Measurements from ENCODE around the gene ZFPM1.
"Not testable (repeated sequence)": the region's sequence is repeated elsewhere in the genome, so short reads cannot be mapped to it uniquely, and the experiment has no call there.

The ZFPM1 gene

DNA sequence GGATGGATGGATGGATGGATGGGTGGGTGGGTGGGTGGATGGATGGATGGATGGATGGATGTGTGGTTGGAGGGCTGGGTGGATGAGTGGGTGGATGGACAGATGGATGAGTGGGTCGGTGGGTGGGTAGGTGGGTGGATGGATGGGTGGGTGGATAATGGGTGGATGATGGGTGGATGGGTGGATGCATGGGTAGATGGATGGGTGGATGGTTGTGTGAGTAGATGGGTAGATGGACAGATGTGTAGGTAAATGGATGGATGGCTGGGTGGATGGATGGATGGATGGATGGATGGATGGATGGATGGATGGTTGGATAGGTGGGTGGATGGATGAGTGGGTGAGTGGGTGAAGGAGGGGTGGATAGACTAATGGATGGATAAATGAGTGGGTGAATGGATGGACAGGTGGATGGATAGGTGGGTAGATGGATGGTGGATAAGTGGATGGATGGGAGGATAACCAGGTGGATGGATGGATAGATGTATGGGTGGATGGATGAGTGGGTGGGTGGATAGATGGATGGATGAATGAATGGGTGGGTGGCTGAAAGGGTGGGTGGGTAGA is 64.2 kb downstream of the ZFPM1 start:
- not testable (repeated sequence) for DNase-seq

DNA sequence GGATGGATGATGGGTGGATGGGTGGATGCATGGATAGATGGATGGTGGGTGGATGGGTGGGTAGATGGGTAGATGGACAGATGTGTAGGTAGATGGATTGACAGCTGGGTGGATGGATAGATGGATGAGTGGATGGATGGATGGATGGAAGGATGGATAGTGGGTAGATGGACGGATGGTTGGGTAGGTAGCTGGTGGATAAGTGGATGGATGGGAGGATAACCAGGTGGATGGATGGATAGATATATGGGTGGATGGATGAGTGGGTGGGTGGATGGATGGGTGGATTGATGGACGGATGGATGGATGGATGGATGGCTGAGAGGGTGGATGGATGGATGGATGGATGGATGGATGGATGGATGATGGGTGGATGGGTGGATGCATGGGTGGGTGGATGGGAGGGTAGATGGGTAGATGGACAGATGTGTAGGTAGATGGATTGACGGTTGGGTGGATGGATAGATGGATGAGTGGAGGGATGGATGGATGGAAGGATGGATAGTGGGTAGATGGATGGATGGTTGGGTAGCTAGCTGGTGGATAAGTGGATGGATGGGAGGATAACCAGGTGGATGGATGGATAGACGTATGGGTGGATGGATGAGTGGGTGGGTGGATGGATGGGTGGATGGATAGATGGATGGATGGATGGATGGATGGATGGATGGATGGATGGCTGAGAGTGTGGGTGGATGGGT is 65.5 kb downstream of the ZFPM1 start:
- DNase-seq, result not testable (repeated sequence)

DNA sequence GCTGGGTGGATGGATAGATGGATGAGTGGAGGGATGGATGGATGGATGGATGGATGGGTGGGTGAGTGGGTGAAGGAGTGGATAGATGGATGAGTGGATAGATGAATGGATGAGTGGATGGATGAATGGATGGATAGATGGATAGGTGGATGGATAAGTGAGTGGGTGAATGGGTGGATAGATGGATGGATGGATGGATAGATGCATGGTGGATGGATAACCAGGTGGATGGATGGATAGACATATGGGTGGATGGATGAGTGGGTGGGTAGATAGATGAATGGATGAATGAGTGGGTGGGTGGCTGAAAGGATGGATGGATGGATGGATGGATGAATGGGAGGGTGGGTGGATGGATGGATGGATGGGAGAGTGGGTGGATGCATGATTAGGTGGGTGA is 66.2 kb downstream of the ZFPM1 start:
- DNase-seq, result no peak

DNA sequence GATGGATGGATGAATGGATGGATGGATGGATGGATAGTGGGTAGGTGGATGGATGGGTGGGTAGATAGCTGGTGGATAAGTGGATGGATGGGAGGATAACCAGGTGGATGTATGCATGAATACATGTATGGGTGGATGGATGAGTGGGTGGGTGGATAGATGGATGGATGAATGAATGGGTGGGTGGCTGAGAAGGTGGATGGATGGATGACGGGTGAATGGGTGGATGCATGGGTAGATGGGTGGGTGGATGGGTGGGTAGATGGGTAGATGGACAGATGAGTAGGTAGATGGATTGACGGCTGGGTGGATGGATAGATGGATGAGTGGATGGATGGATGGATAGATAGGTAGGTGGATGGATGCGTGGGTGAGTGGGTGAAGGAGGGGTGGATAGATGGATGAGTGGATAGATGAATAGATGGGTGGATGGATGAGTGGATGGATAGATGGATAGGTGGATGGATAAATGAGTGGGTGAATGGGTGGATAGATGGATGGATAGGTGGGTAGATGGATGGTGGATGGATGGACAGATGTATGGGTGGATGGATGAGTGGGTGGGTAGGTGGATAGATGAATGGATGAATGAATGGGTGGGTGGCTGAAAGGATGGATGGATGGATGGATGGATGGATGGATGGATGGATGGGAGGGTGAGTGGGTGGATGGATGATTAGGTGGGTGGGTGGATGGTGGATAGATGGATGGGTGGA is 67.0 kb downstream of the ZFPM1 start:
- DNase-seq, result no peak

DNA sequence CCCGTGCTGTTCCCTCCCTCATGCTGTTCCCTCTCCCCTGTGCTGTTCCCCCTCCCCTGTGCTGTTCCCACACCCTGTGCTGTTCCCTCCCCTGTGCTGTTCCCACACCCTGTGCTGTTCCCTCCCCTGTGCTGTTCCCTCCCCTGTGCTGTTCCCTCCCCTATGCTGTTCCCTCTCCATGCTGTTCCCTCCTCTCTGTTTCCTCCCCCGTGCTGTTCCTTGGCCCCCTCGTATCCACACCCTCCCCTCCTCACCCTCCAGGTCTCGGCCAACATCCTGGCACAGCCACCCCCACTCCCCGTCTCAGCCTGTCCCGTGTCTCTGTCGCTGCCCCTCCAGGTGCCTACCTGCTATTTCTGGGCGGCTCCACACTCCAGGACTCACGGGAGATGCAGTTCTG is 68.6 kb downstream of the ZFPM1 start:
- DNase-seq, result no peak

DNA sequence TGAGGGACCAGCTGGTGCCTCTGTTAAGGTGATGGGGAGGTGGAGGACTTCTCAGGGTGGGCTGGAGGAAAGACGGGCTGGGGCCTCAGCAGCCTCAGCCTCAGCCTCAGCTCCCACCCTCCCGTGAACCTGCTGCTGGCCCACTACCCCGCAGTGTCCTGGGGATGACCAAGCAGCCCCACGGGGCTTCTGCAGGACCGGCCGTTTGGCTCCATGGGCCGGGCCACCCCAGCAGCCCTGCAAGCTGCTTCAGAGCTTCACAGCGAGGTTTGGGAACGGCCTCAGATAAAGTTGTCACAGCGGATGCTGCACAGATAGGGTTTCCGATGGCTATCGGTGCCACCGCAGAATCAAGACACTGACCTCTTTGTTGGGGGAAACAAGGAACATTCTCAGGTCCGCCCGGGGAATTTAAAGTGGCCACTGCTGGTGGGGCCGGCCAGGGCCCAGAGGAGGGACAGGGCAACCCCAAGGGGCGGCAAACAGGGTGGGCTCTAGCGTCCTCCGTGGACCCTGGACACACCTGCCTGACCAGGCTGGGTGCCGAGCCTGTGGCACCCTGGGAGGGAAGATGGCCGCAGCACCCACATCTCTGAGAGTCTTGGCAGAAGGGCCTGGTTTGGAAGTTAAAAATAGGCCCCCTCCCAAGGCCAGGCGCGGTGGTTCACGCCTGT is 69.3 kb downstream of the ZFPM1 start:
- DNase-seq, result no peak

DNA sequence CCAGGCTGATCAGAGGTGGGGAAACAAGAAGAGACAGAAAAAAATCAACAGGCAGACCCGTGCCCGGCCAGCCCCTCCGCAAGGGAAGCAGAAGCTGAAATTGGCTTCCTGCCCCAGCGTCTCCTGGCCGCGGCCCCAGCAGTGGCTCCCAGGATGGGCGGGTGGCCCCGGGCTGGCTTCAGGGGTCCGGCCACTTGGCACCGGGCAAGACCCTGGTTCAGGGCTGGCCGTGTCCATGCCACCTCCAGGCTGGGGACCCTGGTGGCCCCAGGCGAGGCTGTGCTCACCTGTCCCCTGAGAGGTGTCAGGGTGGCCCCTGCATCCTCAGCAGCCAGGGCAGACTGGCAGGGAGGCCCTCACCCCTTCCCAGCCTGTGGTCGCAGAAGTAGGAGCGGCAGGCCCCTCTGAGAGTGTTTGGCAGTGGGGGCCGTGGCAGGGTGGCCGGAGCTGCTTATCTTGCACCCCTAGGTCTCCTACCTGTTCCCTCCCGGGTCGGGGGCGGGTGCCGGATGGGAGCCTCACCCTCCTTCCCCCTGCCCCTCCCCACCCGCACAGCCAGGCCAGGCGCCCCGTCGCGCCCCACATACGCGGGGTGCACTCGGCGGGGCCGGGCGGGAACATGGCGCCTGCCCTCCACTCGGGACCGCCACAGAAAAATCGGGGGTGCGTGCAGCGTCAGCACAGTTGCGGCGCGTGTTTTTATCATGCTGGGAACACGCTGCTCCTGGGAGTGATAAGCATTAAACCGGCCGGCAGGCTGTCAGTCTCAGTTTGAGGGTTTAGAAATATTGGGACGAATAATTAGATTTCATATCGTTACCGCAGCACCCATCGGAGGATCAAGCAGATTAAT is 70.5 kb downstream of the ZFPM1 start:
- DNase-seq, result no peak

DNA sequence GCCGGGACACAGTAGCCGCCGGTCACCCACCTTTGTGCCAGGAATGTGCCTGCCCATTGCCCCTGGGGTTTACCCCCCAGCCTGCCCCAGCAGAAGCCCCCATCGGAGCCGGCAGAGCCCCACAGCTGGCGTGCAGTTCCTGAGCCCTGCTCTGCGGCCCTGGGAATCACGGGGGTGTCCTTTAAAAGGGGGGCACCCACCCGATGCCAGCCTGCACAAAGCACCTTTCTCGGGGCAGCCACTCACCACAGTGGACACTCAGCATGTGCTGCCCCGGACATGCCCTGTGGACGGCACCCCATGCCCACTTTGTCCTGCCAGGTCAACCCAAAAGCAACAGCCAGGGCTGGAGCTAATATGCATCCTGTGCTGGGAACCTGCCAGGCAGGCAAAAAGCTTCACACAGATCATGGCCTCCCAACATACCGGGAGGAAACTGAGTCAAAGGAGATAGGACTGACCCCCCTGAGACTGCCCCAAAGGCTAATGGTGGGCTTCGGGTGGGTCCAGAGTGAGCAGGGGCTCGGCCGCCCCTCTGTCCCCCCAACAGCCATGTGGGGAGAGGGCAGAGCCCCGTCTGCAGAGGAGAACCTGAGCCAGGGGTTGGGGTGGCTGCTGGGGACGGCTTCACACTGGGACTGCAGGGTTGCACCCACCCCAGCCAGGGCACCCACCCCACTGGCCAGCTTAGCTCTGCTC is 71.3 kb downstream of the ZFPM1 start:
- DNase-seq, result no peak

DNA sequence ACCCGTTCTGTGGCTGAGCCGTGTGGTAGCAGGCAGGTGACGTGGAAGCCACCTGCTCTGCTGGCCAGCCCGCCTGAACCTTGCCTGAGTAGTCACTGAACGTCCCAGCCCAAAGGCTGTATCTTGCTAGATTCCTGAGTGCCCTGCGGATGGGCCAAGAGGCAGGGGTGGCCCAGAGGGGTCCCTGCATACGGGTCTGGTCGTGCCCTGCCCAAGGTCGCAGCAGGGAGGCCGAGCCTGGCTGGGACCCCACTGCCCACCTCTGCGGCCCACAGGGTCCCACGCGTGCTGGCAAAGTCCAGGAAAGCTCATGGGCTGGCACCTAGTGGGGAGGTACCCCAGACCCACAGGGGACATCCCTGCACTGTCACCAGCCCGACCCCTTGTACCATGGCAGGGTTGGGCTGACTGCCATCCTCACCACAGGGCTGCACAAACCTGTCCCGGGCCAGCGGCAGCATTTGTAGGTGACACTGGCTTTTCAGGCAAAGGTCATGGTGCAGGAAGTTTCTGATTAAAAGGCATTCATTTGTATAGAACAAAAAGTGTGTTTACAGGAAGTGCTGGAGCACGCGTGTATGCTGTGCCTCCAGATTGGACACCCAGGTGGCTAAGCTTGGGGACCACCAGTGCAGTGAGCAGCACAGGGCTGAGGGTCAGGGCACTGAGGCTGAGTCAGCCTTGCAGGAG is 72.0 kb downstream of the ZFPM1 start:
- DNase-seq, result no peak

DNA sequence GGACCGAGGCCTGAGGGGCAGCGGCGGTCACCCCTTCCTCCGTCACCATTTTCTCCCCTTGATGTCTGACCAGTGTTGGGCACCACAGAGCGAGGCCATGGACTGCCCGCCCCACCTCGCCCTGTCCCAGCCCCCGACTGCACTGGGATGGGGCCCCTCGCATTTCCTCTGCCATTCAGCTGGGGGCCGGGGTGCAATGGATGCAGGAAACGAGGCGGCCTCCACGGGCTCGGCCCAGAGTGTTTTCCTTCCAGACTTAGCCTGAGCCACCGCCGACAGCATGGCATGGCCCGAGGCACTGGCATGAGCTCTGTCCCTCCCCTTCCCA is 72.5 kb downstream of the ZFPM1 start:
- DNase-seq, result no peak

DNA sequence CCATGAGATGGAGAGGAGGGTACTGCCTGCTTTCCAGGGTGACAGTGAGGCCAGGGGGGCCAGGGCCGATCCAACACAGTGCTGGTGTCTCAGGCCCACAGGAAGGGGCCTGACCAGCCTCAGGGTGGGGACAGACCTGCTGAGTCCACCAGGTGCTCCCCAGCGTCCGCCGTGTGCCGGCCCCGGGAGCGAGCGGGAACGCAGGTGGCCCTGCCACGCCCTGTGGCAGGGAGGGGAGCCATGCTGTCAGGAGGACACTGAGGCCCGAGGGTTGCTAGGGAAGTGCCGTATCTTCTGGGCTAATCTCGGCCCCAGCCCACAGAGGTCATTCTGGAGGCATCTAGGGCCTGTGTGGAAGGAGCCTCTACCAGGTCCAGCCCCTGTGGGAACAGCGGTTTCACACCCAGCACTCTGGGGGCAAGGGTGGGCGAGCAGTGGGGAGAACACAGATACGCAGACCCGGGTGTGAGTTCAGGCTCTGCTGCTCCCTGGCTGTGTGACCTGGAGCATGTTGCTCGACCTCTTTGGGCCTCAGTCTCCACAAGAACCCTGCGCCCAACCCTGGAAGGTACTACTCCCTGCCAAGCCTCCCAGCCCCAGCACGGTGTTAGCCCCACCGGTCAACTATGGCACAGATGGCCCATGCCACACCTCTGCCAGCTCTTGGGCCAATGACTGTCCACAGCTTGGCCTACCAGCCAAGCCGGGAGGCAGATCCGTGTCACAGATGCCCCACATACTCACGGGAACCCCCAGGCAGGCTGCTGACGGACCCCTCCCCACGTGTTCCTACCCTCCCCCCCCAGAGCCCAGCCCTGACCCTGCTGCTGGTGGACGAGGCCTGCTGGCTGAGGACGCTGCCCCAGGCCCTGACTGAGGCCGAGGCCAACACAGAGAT is 73.2 kb downstream of the ZFPM1 start:
- DNase-seq, result no peak

DNA sequence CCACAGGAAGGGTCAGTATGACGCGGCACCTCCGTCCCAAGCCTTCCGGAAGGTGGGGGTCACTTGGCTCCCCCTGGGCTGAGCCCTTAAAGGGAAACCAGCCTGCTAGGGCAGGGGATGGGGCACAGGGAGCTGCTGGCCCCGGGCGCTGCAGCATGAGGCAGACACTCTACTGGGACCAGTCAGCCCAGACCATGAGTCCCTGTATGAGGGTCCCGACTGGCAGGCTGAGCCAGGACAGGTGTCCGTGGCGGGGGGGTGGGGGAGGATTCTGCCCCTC is 73.8 kb downstream of the ZFPM1 start:
- DNase-seq, result no peak

DNA sequence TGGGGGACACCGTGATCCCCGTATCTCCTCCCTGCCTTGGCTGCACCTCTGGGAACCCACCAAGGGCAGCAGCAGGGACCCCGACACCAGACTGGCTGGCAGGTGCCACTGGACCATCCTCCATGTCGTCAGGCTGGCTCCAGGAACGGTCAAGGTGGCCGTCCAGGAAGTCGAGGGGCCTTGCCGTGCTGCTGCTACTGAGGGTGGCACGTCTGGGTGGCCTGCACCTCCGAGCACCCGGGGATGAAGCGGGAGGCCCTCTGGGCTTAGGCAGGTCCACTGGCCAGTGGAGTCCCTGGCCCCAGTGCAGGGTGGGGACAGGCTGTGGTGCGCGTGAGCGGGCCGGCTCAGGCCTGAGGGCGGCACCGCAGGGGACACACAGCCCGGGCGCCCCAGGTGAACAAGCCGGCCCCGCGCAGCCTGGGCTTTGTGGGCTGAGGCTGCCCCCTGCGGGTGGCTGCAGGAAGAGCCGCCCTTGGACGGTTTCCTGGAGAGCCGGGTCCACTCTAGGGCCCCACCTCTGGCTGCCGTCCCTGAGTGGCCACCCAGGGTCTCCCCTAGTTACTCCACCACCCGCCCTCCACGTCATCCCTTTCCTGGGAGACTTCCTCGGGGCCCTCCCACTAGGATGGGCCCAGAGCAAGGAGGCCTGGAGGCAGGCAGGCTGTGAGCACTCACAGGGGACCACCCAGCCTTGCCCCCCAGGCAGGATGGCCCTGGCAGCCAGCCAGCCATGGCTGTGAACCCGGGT is 74.3 kb downstream of the ZFPM1 start:
- peak; percentile 84 for DNase-seq

DNA sequence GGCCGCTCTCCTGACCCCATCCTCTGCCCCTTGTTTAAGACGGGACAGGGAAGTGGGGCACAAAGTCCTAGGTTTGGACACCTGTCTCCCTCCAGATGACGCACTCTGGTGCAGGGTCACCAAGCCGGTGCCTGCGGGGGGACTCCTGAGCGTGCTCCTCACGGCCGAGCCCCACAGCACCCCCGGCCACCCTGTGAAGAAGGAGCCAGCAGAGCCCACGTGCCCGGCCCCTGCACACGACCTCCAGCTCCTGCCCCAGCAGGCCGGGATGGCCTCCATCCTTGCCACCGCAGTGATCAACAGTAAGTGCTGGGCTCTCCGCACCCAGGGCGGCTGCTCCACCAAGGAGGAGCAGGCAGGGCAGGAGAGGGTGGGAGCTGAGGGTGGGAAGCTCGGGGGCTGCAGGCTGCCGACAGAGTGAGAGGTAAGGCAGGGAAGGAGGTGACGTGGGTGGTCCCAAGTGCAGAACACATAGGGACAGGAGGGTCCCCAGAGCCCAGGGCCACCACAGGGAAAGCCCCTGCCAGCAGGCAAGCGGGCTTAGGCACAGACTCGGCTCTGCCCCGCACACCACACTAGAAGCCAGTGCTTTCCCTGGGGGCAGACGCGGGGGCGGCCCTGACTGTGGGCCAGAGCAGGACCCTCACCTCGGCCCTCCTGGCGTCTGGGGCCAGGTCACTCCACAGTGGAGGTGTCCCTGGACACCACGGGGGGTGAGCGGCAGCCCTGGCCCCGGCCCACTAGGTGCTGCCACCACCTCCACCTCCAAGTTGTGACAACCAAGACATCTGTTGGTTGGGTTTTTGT is 75.1 kb downstream of the ZFPM1 start:
- DNase-seq, result no peak

DNA sequence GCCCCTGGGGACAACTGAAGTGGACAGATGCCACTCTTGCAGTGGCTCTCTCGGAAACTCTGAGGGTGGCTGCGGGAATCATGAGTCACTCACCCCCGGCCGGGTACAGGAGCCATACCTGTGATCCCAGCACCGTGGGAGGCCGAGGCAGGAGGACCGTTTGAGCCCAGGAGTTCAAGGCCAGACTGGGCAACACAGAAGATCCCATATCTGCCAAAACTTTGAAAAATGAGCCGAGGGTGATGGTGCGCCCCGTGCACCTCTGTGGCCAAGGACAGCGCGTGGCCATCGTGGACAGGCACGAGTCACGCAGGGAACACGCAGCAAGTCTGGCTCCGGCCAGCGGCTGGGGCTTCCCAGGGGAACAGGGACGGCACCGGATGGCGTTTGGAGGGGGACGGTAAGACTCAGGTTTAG is 75.8 kb downstream of the ZFPM1 start:
- no peak for DNase-seq

DNA sequence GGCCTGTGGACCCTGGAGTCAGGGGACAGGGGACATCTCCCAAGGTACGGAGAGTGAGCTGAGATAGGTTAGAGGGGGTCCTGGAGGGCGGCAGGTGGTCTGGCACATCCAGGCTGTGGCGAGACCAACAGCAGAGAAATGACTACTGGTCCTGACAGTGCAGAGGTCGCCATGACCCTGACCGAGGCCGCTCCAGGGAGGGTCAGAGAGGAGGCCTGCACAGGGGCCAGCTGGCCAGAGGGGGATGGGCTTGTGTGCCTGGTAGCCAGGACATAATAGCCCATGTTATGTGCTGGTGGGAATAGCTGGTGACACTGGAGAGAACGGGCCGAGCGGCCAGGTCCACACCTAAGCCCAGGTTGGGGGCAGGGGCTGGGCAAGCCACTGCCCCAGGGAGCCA is 76.5 kb downstream of the ZFPM1 start:
- no peak for DNase-seq

DNA sequence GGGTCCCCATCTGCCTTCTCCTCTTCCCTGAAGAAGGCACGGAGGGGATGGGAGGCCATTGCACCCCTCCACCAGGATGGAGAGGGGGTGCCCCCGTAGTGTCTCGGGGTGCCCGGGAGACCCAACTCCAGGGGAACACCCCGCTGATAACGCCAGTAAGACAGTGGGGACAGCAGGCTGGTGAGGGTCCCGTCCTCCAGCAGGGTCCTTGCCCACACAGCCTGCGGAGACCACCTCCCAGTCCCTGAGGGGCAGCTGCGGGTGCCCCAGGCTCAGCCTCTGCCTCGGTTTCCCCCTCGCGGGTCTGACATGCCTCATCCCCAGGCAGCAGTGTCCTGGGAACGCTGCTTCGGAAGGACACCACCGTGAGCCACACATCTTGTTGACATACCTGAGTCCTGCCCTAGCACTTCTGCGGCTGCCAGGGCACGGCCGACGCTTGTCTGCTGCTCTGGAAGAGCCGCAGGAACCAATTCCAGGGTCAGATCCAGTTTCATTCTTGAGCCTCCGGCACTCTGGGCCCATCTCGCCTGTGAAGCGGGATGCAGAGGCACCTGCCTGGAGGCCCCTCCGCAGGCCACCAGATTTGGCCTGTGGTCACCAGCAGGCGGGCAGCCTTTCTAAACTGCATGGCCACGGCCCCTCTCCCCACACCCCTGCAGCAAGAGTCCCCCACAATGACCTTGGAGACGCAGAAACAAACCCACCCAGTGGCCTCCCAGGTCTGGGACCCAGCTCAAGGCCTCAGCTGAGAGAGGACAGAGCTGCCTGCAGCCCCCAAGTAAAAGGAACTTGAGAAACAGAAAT is 77.2 kb downstream of the ZFPM1 start:
- DNase-seq, result no peak

DNA sequence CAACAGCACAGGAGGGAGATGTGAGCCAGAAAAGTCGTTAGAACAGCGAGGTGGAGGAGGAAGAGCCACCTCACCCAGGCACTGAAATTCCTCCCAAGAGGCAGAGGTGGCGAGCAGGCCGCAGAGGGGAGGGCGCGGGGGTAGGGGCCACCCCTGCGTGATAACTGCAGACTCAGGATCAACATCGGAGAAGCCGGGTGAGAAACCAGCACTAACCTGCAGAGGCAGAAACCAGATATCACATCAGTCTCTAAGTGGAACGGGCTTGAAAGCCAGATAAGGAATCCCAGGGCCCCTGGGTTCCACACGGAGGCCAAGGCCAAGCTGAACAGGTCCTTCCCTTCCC is 77.8 kb downstream of the ZFPM1 start:
- no peak for DNase-seq
